DOHH2 (cell line): ENCODE data around the gene PIN1.

Experiments used
- EZH2phosphoT487 ChIP-seq: fragments of 200-600 bp; sonication (generic); IDR thresholded peaks from 2 replicates; pipeline ENCODE4 v1.6.1; 2017; ENCODE audit warnings: borderline replicate concordance, mild to moderate bottlenecking, antibody characterized with exemption, low read length, moderate library complexity, mixed read lengths
- TF ChIP-seq, protein P1 (sequence below): fragments of 200-600 bp; sonication (generic); IDR thresholded peaks from one replicate; pipeline ENCODE4 v1.5.1; 2014; ENCODE audit warnings: antibody characterized with exemption, mild to moderate bottlenecking, low read depth, low read length; ENCODE audit not compliant: poor library complexity, severe bottlenecking

DNA sequence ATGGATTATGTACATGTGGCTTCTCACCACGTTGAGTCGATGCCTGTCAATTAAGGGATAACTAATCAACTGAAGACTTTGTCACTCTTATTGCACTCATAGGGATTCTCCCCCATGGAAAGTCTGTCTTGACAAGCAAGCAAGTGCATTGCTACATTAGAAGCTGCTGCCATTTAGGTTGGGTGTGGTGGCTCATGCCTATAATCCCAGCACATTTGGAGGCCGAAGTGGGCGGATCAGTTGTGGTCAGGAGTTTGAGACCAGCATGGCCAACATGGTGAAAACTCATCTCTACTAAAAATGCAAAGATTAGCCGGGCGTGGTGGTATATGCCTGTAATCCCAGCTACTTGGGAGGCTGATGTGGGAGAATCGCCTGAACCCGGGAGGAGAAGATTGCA is 48.3 kb upstream of the PIN1 start:
- TF ChIP-seq EZH2phosphoT487, result no peak
- TF ChIP-seq, protein P1, sequence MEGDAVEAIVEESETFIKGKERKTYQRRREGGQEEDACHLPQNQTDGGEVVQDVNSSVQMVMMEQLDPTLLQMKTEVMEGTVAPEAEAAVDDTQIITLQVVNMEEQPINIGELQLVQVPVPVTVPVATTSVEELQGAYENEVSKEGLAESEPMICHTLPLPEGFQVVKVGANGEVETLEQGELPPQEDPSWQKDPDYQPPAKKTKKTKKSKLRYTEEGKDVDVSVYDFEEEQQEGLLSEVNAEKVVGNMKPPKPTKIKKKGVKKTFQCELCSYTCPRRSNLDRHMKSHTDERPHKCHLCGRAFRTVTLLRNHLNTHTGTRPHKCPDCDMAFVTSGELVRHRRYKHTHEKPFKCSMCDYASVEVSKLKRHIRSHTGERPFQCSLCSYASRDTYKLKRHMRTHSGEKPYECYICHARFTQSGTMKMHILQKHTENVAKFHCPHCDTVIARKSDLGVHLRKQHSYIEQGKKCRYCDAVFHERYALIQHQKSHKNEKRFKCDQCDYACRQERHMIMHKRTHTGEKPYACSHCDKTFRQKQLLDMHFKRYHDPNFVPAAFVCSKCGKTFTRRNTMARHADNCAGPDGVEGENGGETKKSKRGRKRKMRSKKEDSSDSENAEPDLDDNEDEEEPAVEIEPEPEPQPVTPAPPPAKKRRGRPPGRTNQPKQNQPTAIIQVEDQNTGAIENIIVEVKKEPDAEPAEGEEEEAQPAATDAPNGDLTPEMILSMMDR, result no peak
